ENCODE results near the gene SNF8. TPM values are rescaled to one million over a fixed set of nuclear protein-coding genes. Genes with fewer than 3 reads are reported as not detected.

The SNF8 gene
- 100 to 1,000 TPM; 125 to 127 TPM for total RNA-seq

GRCh38 chr17:48944515-48945260 is at the start of gene SNF8:
Gene SNF8 (minus strand): TSS chr17:48944842. CDS start chr17:48944734, 108 bp downstream.
- H3K27me3 Mint-ChIP-seq: no peaks in the 10 kb centered on the region
- peak within 1 kb of the TSS; percentile 99 for H3K27ac Mint-ChIP-seq
- peak; percentile 98 for ATAC-seq
- H3K4me3 Mint-ChIP-seq: peak within 1 kb of the TSS; percentile 92
- peaks cover 20% of the 10 kb centered on the region for H3K4me1 Mint-ChIP-seq
- H3K36me3 Mint-ChIP-seq: peaks cover 6% of the 10 kb centered on the region
- H3K9me3 Mint-ChIP-seq (ENCODE audit: low read depth): no peaks in the 10 kb centered on the region
- DNase-seq: peak; percentile 97
- CTCF ChIA-PET: interaction anchor here (0.7 to 2.2 kb wide), 9 partner anchors 12 to 141 kb away, joined by 3 to 7 read pairs (median 3); no protein-coding TSS in a partner anchor

GRCh38 chr17:48993951-48994350 is 49.3 kb upstream of the SNF8 start:
- no peaks in the 10 kb centered on the region for H3K9me3 Mint-ChIP-seq (ENCODE audit: low read depth)
- H3K27me3 Mint-ChIP-seq: peaks cover 74% of the 10 kb centered on the region
- no peaks in the 10 kb centered on the region for H3K36me3 Mint-ChIP-seq
- peak; percentile 1 for DNase-seq
- H3K4me1 Mint-ChIP-seq: peaks cover 21% of the 10 kb centered on the region
- H3K4me3 Mint-ChIP-seq: no peak overlapping the region
- H3K27ac Mint-ChIP-seq: no peak overlapping the region
- no peak for ATAC-seq
- CTCF ChIA-PET: interaction anchor here (0.8 to 2.8 kb wide), 4 partner anchors 42 to 357 kb away, joined by 3 to 8 read pairs (median 3); no protein-coding TSS in a partner anchor

GRCh38 chr17:48993305-48993704 is 48.7 kb upstream of the SNF8 start:
- H3K9me3 Mint-ChIP-seq (ENCODE audit: low read depth): no peaks in the 10 kb centered on the region
- DNase-seq (no peak), ATAC-seq (no peak)
- no peaks in the 10 kb centered on the region for H3K36me3 Mint-ChIP-seq
- H3K27me3 Mint-ChIP-seq: peaks cover 68% of the 10 kb centered on the region
- CTCF ChIA-PET: interaction anchor here (1.4 to 2.8 kb wide), 2 partner anchors 114 to 357 kb away, joined by 3 to 8 read pairs; no protein-coding TSS in a partner anchor
- no peak overlapping the region for H3K27ac Mint-ChIP-seq
- no peak overlapping the region for H3K4me3 Mint-ChIP-seq
- H3K4me1 Mint-ChIP-seq: peaks cover 17% of the 10 kb centered on the region

GRCh38 chr17:48992444-48992843 is 47.8 kb upstream of the SNF8 start:
- ATAC-seq (no peak), DNase-seq (no peak)
- Mint-ChIP-seq H3K4me1 (peaks cover 13% of the 10 kb centered on the region), H3K27me3 (peaks cover 64% of the 10 kb centered on the region), H3K9me3 (ENCODE audit: low read depth) (no peaks in the 10 kb centered on the region), H3K27ac (no peak overlapping the region), H3K4me3 (no peak overlapping the region), H3K36me3 (no peaks in the 10 kb centered on the region)
- CTCF ChIA-PET: interaction anchor here (2.8 kb wide), 1 partner anchor 114 kb away, joined by 8 read pairs; no protein-coding TSS in a partner anchor

- H3K4me1 Mint-ChIP-seq: peaks cover 5% of the 10 kb centered on the region
- H3K4me3 Mint-ChIP-seq: no peak overlapping the region
- no peak overlapping the region for H3K27ac Mint-ChIP-seq
- no peaks in the 10 kb centered on the region for H3K36me3 Mint-ChIP-seq
- peaks cover 59% of the 10 kb centered on the region for H3K27me3 Mint-ChIP-seq
- CTCF ChIA-PET: no interaction called here
- DNase-seq: no peak
- ATAC-seq: no peak
- H3K9me3 Mint-ChIP-seq (ENCODE audit: low read depth): no peaks in the 10 kb centered on the region
Observed at GRCh38 chr17:48990882-48991357, 46.3 kb upstream of the SNF8 start.

- CTCF ChIA-PET: no interaction called here
- H3K4me3 Mint-ChIP-seq: no peak overlapping the region
- H3K27ac Mint-ChIP-seq: no peak overlapping the region
- H3K27me3 Mint-ChIP-seq: peaks cover 51% of the 10 kb centered on the region
- DNase-seq (no peak), ATAC-seq (no peak)
- no peaks in the 10 kb centered on the region for H3K36me3 Mint-ChIP-seq
- no peaks in the 10 kb centered on the region for H3K9me3 Mint-ChIP-seq (ENCODE audit: low read depth)
- H3K4me1 Mint-ChIP-seq: no peaks in the 10 kb centered on the region
Observed at GRCh38 chr17:48989100-48989499, 44.5 kb upstream of the SNF8 start.

GRCh38 chr17:48985436-48986245 is 41.0 kb upstream of the SNF8 start:
- H3K4me3 Mint-ChIP-seq: no peak overlapping the region
- no peaks in the 10 kb centered on the region for H3K9me3 Mint-ChIP-seq (ENCODE audit: low read depth)
- no peak overlapping the region for H3K27ac Mint-ChIP-seq
- DNase-seq (peak; percentile 35), ATAC-seq (no peak)
- no peaks in the 10 kb centered on the region for H3K4me1 Mint-ChIP-seq
- CTCF ChIA-PET: no interaction called here
- no peaks in the 10 kb centered on the region for H3K36me3 Mint-ChIP-seq
- peaks cover 33% of the 10 kb centered on the region for H3K27me3 Mint-ChIP-seq

- Mint-ChIP-seq H3K27me3 (peaks cover 16% of the 10 kb centered on the region), H3K4me1 (no peaks in the 10 kb centered on the region), H3K36me3 (no peaks in the 10 kb centered on the region), H3K4me3 (no peak overlapping the region), H3K27ac (no peak overlapping the region), H3K9me3 (ENCODE audit: low read depth) (no peaks in the 10 kb centered on the region)
- CTCF ChIA-PET: no interaction called here
- no peak for ATAC-seq
- no peak for DNase-seq
Observed at GRCh38 chr17:48981927-48982539, 37.4 kb upstream of the SNF8 start.

- Mint-ChIP-seq H3K4me3 (no peak overlapping the region), H3K9me3 (ENCODE audit: low read depth) (no peaks in the 10 kb centered on the region), H3K27me3 (peaks cover 32% of the 10 kb centered on the region), H3K36me3 (no peaks in the 10 kb centered on the region), H3K4me1 (no peaks in the 10 kb centered on the region), H3K27ac (no peak overlapping the region)
- CTCF ChIA-PET: interaction anchor here (0.7 to 1.3 kb wide), 5 partner anchors 17 to 315 kb away, joined by 3 to 8 read pairs (median 4); no protein-coding TSS in a partner anchor
- no peak for DNase-seq
- ATAC-seq: no peak
Observed at GRCh38 chr17:48973806-48974205, 29.2 kb upstream of the SNF8 start.

- Mint-ChIP-seq H3K27ac (no peak overlapping the region), H3K27me3 (peaks cover 41% of the 10 kb centered on the region), H3K4me1 (no peaks in the 10 kb centered on the region), H3K4me3 (no peak overlapping the region), H3K36me3 (no peaks in the 10 kb centered on the region), H3K9me3 (ENCODE audit: low read depth) (no peaks in the 10 kb centered on the region)
- no peak for DNase-seq
- no peak for ATAC-seq
- CTCF ChIA-PET: interaction anchor here (0.6 to 1.3 kb wide), 5 partner anchors 15 to 294 kb away, joined by 3 to 8 read pairs (median 4); no protein-coding TSS in a partner anchor
Observed at GRCh38 chr17:48972749-48973097, 28.1 kb upstream of the SNF8 start.

- no peaks in the 10 kb centered on the region for H3K4me1 Mint-ChIP-seq
- peaks cover 47% of the 10 kb centered on the region for H3K27me3 Mint-ChIP-seq
- H3K27ac Mint-ChIP-seq: no peak overlapping the region
- no peak overlapping the region for H3K4me3 Mint-ChIP-seq
- CTCF ChIA-PET: interaction anchor here (1.1 to 1.5 kb wide), 3 partner anchors 10 to 61 kb away, joined by 3 to 4 read pairs (median 3); no protein-coding TSS in a partner anchor
- no peak for DNase-seq
- no peak for ATAC-seq
- H3K36me3 Mint-ChIP-seq: no peaks in the 10 kb centered on the region
- H3K9me3 Mint-ChIP-seq (ENCODE audit: low read depth): no peaks in the 10 kb centered on the region
Observed at GRCh38 chr17:48970865-48971687, 26.4 kb upstream of the SNF8 start.

- H3K9me3 Mint-ChIP-seq (ENCODE audit: low read depth): no peaks in the 10 kb centered on the region
Observed at GRCh38 chr17:48970224-48970623, 25.6 kb upstream of the SNF8 start.

More at GRCh38 chr17:48970224-48970623, 25.6 kb upstream of the SNF8 start:
- peaks cover 47% of the 10 kb centered on the region for H3K27me3 Mint-ChIP-seq
- H3K4me1 Mint-ChIP-seq: no peaks in the 10 kb centered on the region
- no peak overlapping the region for H3K4me3 Mint-ChIP-seq
- DNase-seq (no peak), ATAC-seq (no peak)
- no peak overlapping the region for H3K27ac Mint-ChIP-seq
- CTCF ChIA-PET: interaction anchor here (1.5 kb wide), 1 partner anchor 9 kb away, joined by 4 read pairs; no protein-coding TSS in a partner anchor
- H3K36me3 Mint-ChIP-seq: no peaks in the 10 kb centered on the region

Data from activated CD8-positive, alpha-beta memory T cell treated with anti-CD3 and anti-CD28 coated beads, Interleukin-2, amount 10 ng/mL, durations not matched to agents 7 days and 5 days (primary cell).